HCT116 (cell line): ENCODE results near the gene PRR3. TPM values are rescaled to one million over a fixed set of nuclear protein-coding genes. Genes with fewer than 3 reads are reported as not detected.

Experiments
- ATAC-seq: fragments of 200-7000 bp; cut with Tn5 transposase; 2 replicates; pipeline ENCODE4 v1.9.1; 2020; ENCODE audit warnings: mild to moderate bottlenecking, moderate library complexity
- BruUV-seq: library from RNA; stranded (reverse); fragments of 400-500 nt; replicated peaks from 2 replicates; lab custom pipeline; 2021; lab: Mats Ljungman, UMichigan
- CTCF ChIA-PET: fragments of 300-600 bp; sonication (Branson Sonifier 250); formaldehyde crosslinking; loops from one replicate; lab custom pipeline; 2021; ENCODE audit warnings: antibody characterized with exemption; lab: Charles Lee
- POLR2A ChIA-PET: fragments of 300-600, 350-600 bp; sonication (Branson Sonifier 250); formaldehyde crosslinking; loops from one replicate; lab custom pipeline; 2021; ENCODE audit warnings: antibody characterized with exemption; lab: Charles Lee
- RAD21 ChIA-PET, 2 experiments: fragments of 300-600 bp; sonication (Branson Sonifier 250); formaldehyde crosslinking; loops; one replicate each; lab custom pipeline; 2023; ENCODE audit warnings: low total read pairs in 2 of 2; ENCODE audit not compliant: uncharacterized antibody in 2 of 2, unreplicated experiment in 2 of 2, low non-redundant PET in 1 of 2; lab: Charles Lee
- DNase-seq: peaks from one replicate; pipeline ENCODE4 v3.0.0-alpha.2; 2010; ENCODE audit warnings: low read depth, low spot score
- H2AFZ ChIP-seq: fragments of 200-600 bp; shearing (Covaris generic), sonication (generic); 2 replicates; pipeline ENCODE4 v1.6.1; 2017; ENCODE audit warnings: low read depth, mixed run types, mixed read lengths, antibody characterized with exemption, low read length; ENCODE audit not compliant: poor library complexity, severe bottlenecking
- H3K27ac ChIP-seq: 2 replicates; pipeline ENCODE4 v1.5.1; 2012; ENCODE audit warnings: low read depth, low read length
- H3K27me3 ChIP-seq: fragments of 200-600 bp; sonication (generic); 2 replicates; pipeline ENCODE4 v1.6.1; 2016; ENCODE audit warnings: mixed run types, low read length, mixed read lengths; ENCODE audit not compliant: insufficient read depth
- H3K36me3 ChIP-seq, 2 experiments: fragments of 200-500 bp in 1 of 2; fragments of 200-600 bp in 1 of 2; sonication (Bioruptor generic) in 1 of 2; sonication (generic) in 1 of 2; 2 replicates each; pipeline versions ENCODE4 v1.5.1 to v1.6.1; 2014 to 2016; ENCODE audit warnings: low read length in 2 of 2, inconsistent platforms in 1 of 2, mixed read lengths in 1 of 2, mixed run types in 1 of 2; ENCODE audit not compliant: insufficient read depth in 2 of 2, control insufficient read depth in 1 of 2
- H3K4me1 ChIP-seq, 2 experiments: fragments of 200-600 bp in 1 of 2; sonication (generic) in 1 of 2; 2 replicates each; pipeline versions ENCODE4 v1.5.1 to v1.6.1; 2012 to 2017; ENCODE audit warnings: low read length in 2 of 2, inconsistent platforms in 1 of 2, mild to moderate bottlenecking in 1 of 2, mixed read lengths in 1 of 2, mixed run types in 1 of 2, moderate library complexity in 1 of 2; ENCODE audit not compliant: insufficient read depth in 2 of 2, control insufficient read depth in 1 of 2
- H3K4me2 ChIP-seq: fragments of 200-600 bp; sonication (generic); 2 replicates; pipeline ENCODE4 v1.6.1; 2017; ENCODE audit warnings: mixed run types, low read length, mixed read lengths
- H3K4me3 ChIP-seq, 2 experiments: fragments of 200-600 bp in 1 of 2; sonication (generic) in 1 of 2; replicated peaks in 1 of 2; 2 replicates each; pipeline ENCODE4 v1.5.1; 2011 to 2016; ENCODE audit warnings: low read length in 2 of 2, control low read depth in 1 of 2, low read depth in 1 of 2, mild to moderate bottlenecking in 1 of 2, mixed read lengths in 1 of 2, mixed run types in 1 of 2
- H3K79me2 ChIP-seq: fragments of 200-600 bp; sonication (generic); 2 replicates; pipeline ENCODE4 v1.6.1; 2017; ENCODE audit warnings: mild to moderate bottlenecking, mixed run types, low read length, moderate library complexity, mixed read lengths; ENCODE audit not compliant: insufficient read depth
- H3K9ac ChIP-seq: fragments of 200-600 bp; sonication (generic); 2 replicates; pipeline ENCODE4 v1.6.1; 2016; ENCODE audit warnings: low read length, mixed read lengths
- H3K9me2 ChIP-seq: fragments of 200-600 bp; sonication (generic), shearing (Covaris generic); 2 replicates; pipeline ENCODE4 v1.6.1; 2017; ENCODE audit warnings: mixed run types, mild to moderate bottlenecking, moderate library complexity; ENCODE audit not compliant: insufficient read depth
- H3K9me3 ChIP-seq, 2 experiments: fragments of 200-500 bp in 1 of 2; fragments of 200-600 bp in 1 of 2; sonication (Bioruptor generic) in 1 of 2; sonication (generic) in 1 of 2; 2 replicates each; pipeline ENCODE4 v1.6.1; 2014 to 2017; ENCODE audit warnings: low read length in 2 of 2, mixed read lengths in 2 of 2, inconsistent platforms in 1 of 2, low read depth in 1 of 2, mild to moderate bottlenecking in 1 of 2, mixed run types in 1 of 2, moderate library complexity in 1 of 2; ENCODE audit not compliant: control insufficient read depth in 1 of 2, insufficient read depth in 1 of 2
- H4K20me1 ChIP-seq: fragments of 200-600 bp; sonication (generic), shearing (Covaris generic); 2 replicates; pipeline ENCODE4 v1.6.1; 2017; ENCODE audit warnings: mixed run types, mild to moderate bottlenecking, moderate library complexity; ENCODE audit not compliant: insufficient read depth
- CBX3 ChIP-seq: IDR thresholded peaks from 2 replicates; pipeline ENCODE4 v1.6.1; 2012; ENCODE audit warnings: low read depth
- EGR1 ChIP-seq: IDR thresholded peaks from 2 replicates; pipeline ENCODE4 v1.6.1; 2012; ENCODE audit warnings: low read depth
- ELF1 ChIP-seq: IDR thresholded peaks from 2 replicates; pipeline ENCODE4 v1.6.1; 2012; ENCODE audit warnings: low read depth, borderline replicate concordance
- JUND ChIP-seq: IDR thresholded peaks from 2 replicates; pipeline ENCODE4 v1.6.1; 2012
- POLR2A ChIP-seq: IDR thresholded peaks from 2 replicates; pipeline ENCODE4 v1.7.0; 2011; ENCODE audit warnings: borderline replicate concordance; ENCODE audit not compliant: insufficient read depth, insufficient read length; ENCODE audit errors: extremely low read depth
- POLR2AphosphoS5 ChIP-seq: IDR thresholded peaks from 2 replicates; pipeline ENCODE4 v1.6.1; 2011; ENCODE audit warnings: mild to moderate bottlenecking, low read depth, low read length, moderate library complexity
- RAD21 ChIP-seq: IDR thresholded peaks from 2 replicates; pipeline ENCODE4 v1.6.1; 2012; ENCODE audit warnings: low read depth, mild to moderate bottlenecking
- SIN3A ChIP-seq: IDR thresholded peaks from 2 replicates; pipeline ENCODE4 v1.6.1; 2012; ENCODE audit warnings: low read depth
- SP1 ChIP-seq: IDR thresholded peaks from 2 replicates; pipeline ENCODE4 v1.6.1; 2012; ENCODE audit warnings: low read depth
- SRF ChIP-seq: IDR thresholded peaks from 2 replicates; pipeline ENCODE4 v1.6.1; 2012; ENCODE audit warnings: low read depth
- TCF7L2 ChIP-seq: IDR thresholded peaks from 2 replicates; pipeline ENCODE4 v1.7.0; 2011; ENCODE audit warnings: borderline replicate concordance, inconsistent platforms; ENCODE audit not compliant: insufficient read depth, insufficient read length; ENCODE audit errors: extremely low read depth
- YY1 ChIP-seq: IDR thresholded peaks from 2 replicates; pipeline ENCODE4 v1.6.1; 2011; ENCODE audit warnings: low read length, low read depth, moderate library complexity, mild to moderate bottlenecking; ENCODE audit not compliant: insufficient replicate concordance; ENCODE audit errors: extremely low read depth
- ZFX ChIP-seq: fragments of 450-650 bp; IDR thresholded peaks from 2 replicates; pipeline ENCODE4 v1.6.1; 2017
- ZNF274 ChIP-seq: fragments of 200-500 bp; sonication (Bioruptor generic); IDR thresholded peaks from 2 replicates; pipeline ENCODE4 v1.6.1; 2014; ENCODE audit warnings: mild to moderate bottlenecking, low read depth, low read length, inconsistent platforms
- intact Hi-C: fragments of 100-400 bp; cut with micrococcal nuclease; formaldehyde crosslinking; loops from 2 replicates; pipeline ENCODE4 v1.10.0; 2022
- total RNA-seq: library from RNA; stranded (reverse); gene quantifications from one replicate; pipeline ENCODE4 v1.2.1, GENCODE V29; 2021; ENCODE audit not compliant: unreplicated experiment
- TF ChIP-seq, protein P1 (sequence below): IDR thresholded peaks from 2 replicates; pipeline ENCODE4 v1.6.1; 2012
- TF ChIP-seq, protein P2 (sequence below): IDR thresholded peaks from 2 replicates; pipeline ENCODE4 v1.6.1; 2012
- TF ChIP-seq, protein P3 (sequence below): IDR thresholded peaks from 2 replicates; pipeline ENCODE4 v1.6.1; 2011; ENCODE audit warnings: mild to moderate bottlenecking, low read length, moderate library complexity; ENCODE audit not compliant: insufficient replicate concordance; ENCODE audit errors: extremely low read depth

Gene PRR3
- total RNA-seq, 1 experiment from 2014 or later: 16.7 TPM

DNA sequence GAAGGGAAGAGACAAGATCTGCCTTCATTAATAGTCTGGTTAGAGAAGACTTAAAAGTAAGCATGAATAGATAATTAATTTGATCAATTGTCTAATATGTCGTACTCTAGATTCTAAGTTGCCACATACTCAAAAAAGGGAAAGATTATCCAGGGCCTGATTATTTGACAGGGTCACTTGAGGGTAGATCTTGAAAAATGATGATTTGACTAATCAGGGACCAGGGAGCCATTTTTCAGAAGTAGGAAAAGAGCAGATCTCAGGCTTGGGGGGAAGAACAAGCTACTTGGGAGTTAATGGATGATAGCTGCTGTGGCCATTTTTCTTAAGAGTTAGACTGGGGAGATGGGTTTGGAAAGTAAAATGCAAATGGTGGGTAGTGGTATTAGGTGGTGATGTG is 35.2 kb downstream of the PRR3 start:
- H3K4me1 ChIP-seq: peaks cover 0 to 7% of the 10 kb centered on the region in 2 experiments; a peak in 2 of 4 replicates
- DNase-seq (no peak), ATAC-seq (no peak)
- no peaks in the 10 kb centered on the region for H3K9me3 ChIP-seq
- ChIA-PET CTCF (interaction anchor here (1.2 kb wide), 1 partner anchor 51 kb away, joined by 4 read pairs; no protein-coding TSS in a partner anchor), RAD21 (no interaction called here), POLR2A (interaction anchor here (1.5 kb wide), 1 partner anchor 9 kb away, joined by 4 read pairs; no protein-coding TSS in a partner anchor)
- BruUV-seq: no TSS peak
- H3K27ac ChIP-seq: no peak overlapping the region
- no peaks in the 10 kb centered on the region for H3K27me3 ChIP-seq
- peaks cover 37% of the 10 kb centered on the region; the same call in 1 of the 2 replicates for H3K79me2 ChIP-seq
- no peaks in the 10 kb centered on the region; the same call in 1 of the 2 replicates for H4K20me1 ChIP-seq
- intact Hi-C loops: no loop called here
- no peaks in the 10 kb centered on the region for H3K9me2 ChIP-seq
- H3K9ac ChIP-seq: no peak overlapping the region
- H3K36me3 ChIP-seq: peaks cover 30 to 41% of the 10 kb centered on the region in 2 experiments
- H2AFZ ChIP-seq: no peak overlapping the region
- no peak overlapping the region for H3K4me3 ChIP-seq
- H3K4me2 ChIP-seq: no peak overlapping the region
- TF ChIP-seq ZFX: no peak
- TF ChIP-seq EGR1: no peak
- TF ChIP-seq, protein P1, sequence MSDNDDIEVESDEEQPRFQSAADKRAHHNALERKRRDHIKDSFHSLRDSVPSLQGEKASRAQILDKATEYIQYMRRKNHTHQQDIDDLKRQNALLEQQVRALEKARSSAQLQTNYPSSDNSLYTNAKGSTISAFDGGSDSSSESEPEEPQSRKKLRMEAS: no peak
- no peak for TF ChIP-seq RAD21
- TF ChIP-seq CBX3: no peak
- TF ChIP-seq, protein P2, sequence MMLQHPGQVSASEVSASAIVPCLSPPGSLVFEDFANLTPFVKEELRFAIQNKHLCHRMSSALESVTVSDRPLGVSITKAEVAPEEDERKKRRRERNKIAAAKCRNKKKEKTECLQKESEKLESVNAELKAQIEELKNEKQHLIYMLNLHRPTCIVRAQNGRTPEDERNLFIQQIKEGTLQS: no peak
- no peak for TF ChIP-seq SP1
- no peak for TF ChIP-seq SRF
- TF ChIP-seq, protein P3, sequence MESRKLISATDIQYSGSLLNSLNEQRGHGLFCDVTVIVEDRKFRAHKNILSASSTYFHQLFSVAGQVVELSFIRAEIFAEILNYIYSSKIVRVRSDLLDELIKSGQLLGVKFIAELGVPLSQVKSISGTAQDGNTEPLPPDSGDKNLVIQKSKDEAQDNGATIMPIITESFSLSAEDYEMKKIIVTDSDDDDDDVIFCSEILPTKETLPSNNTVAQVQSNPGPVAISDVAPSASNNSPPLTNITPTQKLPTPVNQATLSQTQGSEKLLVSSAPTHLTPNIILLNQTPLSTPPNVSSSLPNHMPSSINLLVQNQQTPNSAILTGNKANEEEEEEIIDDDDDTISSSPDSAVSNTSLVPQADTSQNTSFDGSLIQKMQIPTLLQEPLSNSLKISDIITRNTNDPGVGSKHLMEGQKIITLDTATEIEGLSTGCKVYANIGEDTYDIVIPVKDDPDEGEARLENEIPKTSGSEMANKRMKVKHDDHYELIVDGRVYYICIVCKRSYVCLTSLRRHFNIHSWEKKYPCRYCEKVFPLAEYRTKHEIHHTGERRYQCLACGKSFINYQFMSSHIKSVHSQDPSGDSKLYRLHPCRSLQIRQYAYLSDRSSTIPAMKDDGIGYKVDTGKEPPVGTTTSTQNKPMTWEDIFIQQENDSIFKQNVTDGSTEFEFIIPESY: no peak
- no peak for TF ChIP-seq ELF1
- TF ChIP-seq POLR2AphosphoS5: no peak
- no peak for TF ChIP-seq ZNF274
- no peak for TF ChIP-seq SIN3A
- no peak for TF ChIP-seq YY1
- no peak for TF ChIP-seq POLR2A
- TF ChIP-seq TCF7L2: no peak
- no peak for TF ChIP-seq JUND
